Fibroblast of skin of left biceps (primary cell): ENCODE measurements around the gene GPR141.

Source experiments
- DNase-seq, 2 experiments: peaks; one replicate each; pipeline ENCODE4 v3.0.0-alpha.2; 2013; ENCODE audit warnings: low read depth in 2 of 2

GPR141 gene

DNA sequence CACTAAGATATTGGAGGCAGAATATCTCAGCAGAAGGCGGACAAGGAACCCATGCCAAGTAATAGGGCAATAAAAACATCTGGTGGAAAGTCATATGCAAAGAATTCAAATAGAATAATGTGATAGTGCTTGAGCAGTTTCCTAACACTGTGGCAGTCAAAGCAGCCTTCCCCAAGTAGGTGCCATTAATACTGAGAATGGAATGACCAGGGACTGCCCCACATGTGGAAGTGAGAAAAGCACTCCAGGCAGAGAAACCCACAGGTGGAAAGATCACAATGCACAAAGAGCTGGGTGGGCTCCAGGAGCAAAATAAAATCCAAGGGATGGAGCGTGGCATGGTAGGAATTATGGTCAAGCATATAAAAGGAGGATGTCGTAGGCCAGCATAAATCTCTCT lies 100.4 kb downstream of the GPR141 start:
- DNase-seq: no peak

DNA sequence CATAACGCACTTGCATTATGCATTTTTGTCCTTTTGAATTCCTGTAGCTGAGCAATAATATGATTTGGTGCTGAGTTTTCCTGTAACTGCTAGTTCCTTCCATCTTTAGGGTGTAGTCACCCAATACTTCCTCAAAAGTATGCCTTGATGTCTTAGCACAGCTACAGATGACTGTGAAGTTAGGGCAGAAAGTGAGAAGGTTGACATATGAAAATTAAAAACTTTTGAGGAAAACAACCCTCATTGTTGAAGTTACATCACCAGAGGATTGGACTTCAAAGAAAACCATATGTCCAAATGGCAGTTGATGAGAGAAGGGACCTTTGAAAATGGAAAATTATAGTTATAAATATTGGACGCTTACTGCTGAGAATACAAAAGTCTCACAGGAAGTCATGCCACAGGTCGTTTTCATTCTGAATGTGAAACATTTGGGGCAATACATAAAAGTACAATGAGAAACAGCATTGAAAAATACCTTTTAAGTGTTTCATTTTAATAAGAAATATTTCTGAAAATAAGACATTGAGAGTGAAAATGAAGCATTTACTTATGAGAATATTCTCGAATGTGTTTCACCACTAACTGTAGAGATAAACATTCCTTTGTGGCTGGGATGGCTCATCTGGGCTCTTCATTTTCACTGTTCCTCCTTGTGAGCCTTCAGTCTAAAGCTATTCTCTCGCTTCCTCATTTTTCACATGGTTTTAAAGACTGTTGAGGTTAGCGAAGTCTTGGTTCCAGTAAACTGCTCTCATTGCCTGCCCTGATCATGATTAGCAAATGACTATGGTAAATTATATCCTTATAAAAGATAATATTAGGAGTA lies 103.4 kb downstream of the GPR141 start:
- no peak for DNase-seq
